HCT116 (cell line): Measurements from ENCODE around the gene GJA3. TPM values are rescaled to one million over a fixed set of nuclear protein-coding genes. Genes with fewer than 3 reads are reported as not detected.

Experiments used
- ATAC-seq: fragments of 200-7000 bp; cut with Tn5 transposase; 2 replicates; pipeline ENCODE4 v1.9.1; 2020; ENCODE audit warnings: mild to moderate bottlenecking, moderate library complexity
- BruUV-seq: library from RNA; stranded (reverse); fragments of 400-500 nt; replicated peaks from 2 replicates; lab custom pipeline; 2021; lab: Mats Ljungman, UMichigan
- CTCF ChIA-PET: fragments of 300-600 bp; sonication (Branson Sonifier 250); formaldehyde crosslinking; loops from one replicate; lab custom pipeline; 2021; ENCODE audit warnings: antibody characterized with exemption; lab: Charles Lee
- POLR2A ChIA-PET: fragments of 300-600, 350-600 bp; sonication (Branson Sonifier 250); formaldehyde crosslinking; loops from one replicate; lab custom pipeline; 2021; ENCODE audit warnings: antibody characterized with exemption; lab: Charles Lee
- RAD21 ChIA-PET, 2 experiments: fragments of 300-600 bp; sonication (Branson Sonifier 250); formaldehyde crosslinking; loops; one replicate each; lab custom pipeline; 2023; ENCODE audit warnings: low total read pairs in 2 of 2; ENCODE audit not compliant: uncharacterized antibody in 2 of 2, unreplicated experiment in 2 of 2, low non-redundant PET in 1 of 2; lab: Charles Lee
- DNase-seq: peaks from one replicate; pipeline ENCODE4 v3.0.0-alpha.2; 2010; ENCODE audit warnings: low read depth, low spot score
- H2AFZ ChIP-seq: fragments of 200-600 bp; shearing (Covaris generic), sonication (generic); 2 replicates; pipeline ENCODE4 v1.6.1; 2017; ENCODE audit warnings: low read depth, mixed run types, mixed read lengths, antibody characterized with exemption, low read length; ENCODE audit not compliant: poor library complexity, severe bottlenecking
- H3K27ac ChIP-seq: 2 replicates; pipeline ENCODE4 v1.5.1; 2012; ENCODE audit warnings: low read depth, low read length
- H3K27me3 ChIP-seq: fragments of 200-600 bp; sonication (generic); 2 replicates; pipeline ENCODE4 v1.6.1; 2016; ENCODE audit warnings: mixed run types, low read length, mixed read lengths; ENCODE audit not compliant: insufficient read depth
- H3K36me3 ChIP-seq, 2 experiments: fragments of 200-500 bp in 1 of 2; fragments of 200-600 bp in 1 of 2; sonication (Bioruptor generic) in 1 of 2; sonication (generic) in 1 of 2; 2 replicates each; pipeline versions ENCODE4 v1.5.1 to v1.6.1; 2014 to 2016; ENCODE audit warnings: low read length in 2 of 2, inconsistent platforms in 1 of 2, mixed read lengths in 1 of 2, mixed run types in 1 of 2; ENCODE audit not compliant: insufficient read depth in 2 of 2, control insufficient read depth in 1 of 2
- H3K4me1 ChIP-seq, 2 experiments: fragments of 200-600 bp in 1 of 2; sonication (generic) in 1 of 2; 2 replicates each; pipeline versions ENCODE4 v1.5.1 to v1.6.1; 2012 to 2017; ENCODE audit warnings: low read length in 2 of 2, inconsistent platforms in 1 of 2, mild to moderate bottlenecking in 1 of 2, mixed read lengths in 1 of 2, mixed run types in 1 of 2, moderate library complexity in 1 of 2; ENCODE audit not compliant: insufficient read depth in 2 of 2, control insufficient read depth in 1 of 2
- H3K4me2 ChIP-seq: fragments of 200-600 bp; sonication (generic); 2 replicates; pipeline ENCODE4 v1.6.1; 2017; ENCODE audit warnings: mixed run types, low read length, mixed read lengths
- H3K4me3 ChIP-seq, 2 experiments: fragments of 200-600 bp in 1 of 2; sonication (generic) in 1 of 2; replicated peaks in 1 of 2; 2 replicates each; pipeline ENCODE4 v1.5.1; 2011 to 2016; ENCODE audit warnings: low read length in 2 of 2, control low read depth in 1 of 2, low read depth in 1 of 2, mild to moderate bottlenecking in 1 of 2, mixed read lengths in 1 of 2, mixed run types in 1 of 2
- H3K79me2 ChIP-seq: fragments of 200-600 bp; sonication (generic); 2 replicates; pipeline ENCODE4 v1.6.1; 2017; ENCODE audit warnings: mild to moderate bottlenecking, mixed run types, low read length, moderate library complexity, mixed read lengths; ENCODE audit not compliant: insufficient read depth
- H3K9ac ChIP-seq: fragments of 200-600 bp; sonication (generic); 2 replicates; pipeline ENCODE4 v1.6.1; 2016; ENCODE audit warnings: low read length, mixed read lengths
- H3K9me2 ChIP-seq: fragments of 200-600 bp; sonication (generic), shearing (Covaris generic); 2 replicates; pipeline ENCODE4 v1.6.1; 2017; ENCODE audit warnings: mixed run types, mild to moderate bottlenecking, moderate library complexity; ENCODE audit not compliant: insufficient read depth
- H3K9me3 ChIP-seq, 2 experiments: fragments of 200-500 bp in 1 of 2; fragments of 200-600 bp in 1 of 2; sonication (Bioruptor generic) in 1 of 2; sonication (generic) in 1 of 2; 2 replicates each; pipeline ENCODE4 v1.6.1; 2014 to 2017; ENCODE audit warnings: low read length in 2 of 2, mixed read lengths in 2 of 2, inconsistent platforms in 1 of 2, low read depth in 1 of 2, mild to moderate bottlenecking in 1 of 2, mixed run types in 1 of 2, moderate library complexity in 1 of 2; ENCODE audit not compliant: control insufficient read depth in 1 of 2, insufficient read depth in 1 of 2
- H4K20me1 ChIP-seq: fragments of 200-600 bp; sonication (generic), shearing (Covaris generic); 2 replicates; pipeline ENCODE4 v1.6.1; 2017; ENCODE audit warnings: mixed run types, mild to moderate bottlenecking, moderate library complexity; ENCODE audit not compliant: insufficient read depth
- CTCF ChIP-seq, 3 experiments: fragments of 200-600 bp in 1 of 3; sonication (generic) in 1 of 3; IDR thresholded peaks in 2 of 3; conservative IDR thresholded peaks in 1 of 3; 2 replicates each; pipeline ENCODE4 v1.5.1; 2012 to 2017; ENCODE audit warnings: low read depth in 2 of 3, low read length in 2 of 3, antibody characterized with exemption in 1 of 3, borderline replicate concordance in 1 of 3, control low read depth in 1 of 3, mild to moderate bottlenecking in 1 of 3, mixed read lengths in 1 of 3, mixed run types in 1 of 3, moderate library complexity in 1 of 3; ENCODE audit not compliant: insufficient read depth in 1 of 3
- EGR1 ChIP-seq: IDR thresholded peaks from 2 replicates; pipeline ENCODE4 v1.6.1; 2012; ENCODE audit warnings: low read depth
- EZH2phosphoT487 ChIP-seq: fragments of 200-600 bp; IDR thresholded peaks from 2 replicates; pipeline ENCODE4 v1.6.1; 2018; ENCODE audit warnings: antibody characterized with exemption, borderline replicate concordance
- JUND ChIP-seq: IDR thresholded peaks from 2 replicates; pipeline ENCODE4 v1.6.1; 2012
- SRF ChIP-seq: IDR thresholded peaks from 2 replicates; pipeline ENCODE4 v1.6.1; 2012; ENCODE audit warnings: low read depth
- ZFX ChIP-seq: fragments of 450-650 bp; IDR thresholded peaks from 2 replicates; pipeline ENCODE4 v1.6.1; 2017
- ZNF274 ChIP-seq: fragments of 200-500 bp; sonication (Bioruptor generic); IDR thresholded peaks from 2 replicates; pipeline ENCODE4 v1.6.1; 2014; ENCODE audit warnings: mild to moderate bottlenecking, low read depth, low read length, inconsistent platforms
- intact Hi-C: fragments of 100-400 bp; cut with micrococcal nuclease; formaldehyde crosslinking; loops from 2 replicates; pipeline ENCODE4 v1.10.0; 2022
- total RNA-seq: library from RNA; stranded (reverse); gene quantifications from one replicate; pipeline ENCODE4 v1.2.1, GENCODE V29; 2021; ENCODE audit not compliant: unreplicated experiment
- TF ChIP-seq, protein P1 (sequence below): IDR thresholded peaks from 2 replicates; pipeline ENCODE4 v1.6.1; 2012; ENCODE audit warnings: low read depth
- TF ChIP-seq, protein P2 (sequence below): IDR thresholded peaks from 2 replicates; pipeline ENCODE4 v1.6.1; 2012

GJA3 gene
- total RNA-seq, 1 experiment from 2014 or later: 8.0 TPM

GRCh38 chr13:20148501-20149183, 12.2 kb downstream of the GJA3 start:
- BruUV-seq: no TSS peak
- TF ChIP-seq, protein P1, sequence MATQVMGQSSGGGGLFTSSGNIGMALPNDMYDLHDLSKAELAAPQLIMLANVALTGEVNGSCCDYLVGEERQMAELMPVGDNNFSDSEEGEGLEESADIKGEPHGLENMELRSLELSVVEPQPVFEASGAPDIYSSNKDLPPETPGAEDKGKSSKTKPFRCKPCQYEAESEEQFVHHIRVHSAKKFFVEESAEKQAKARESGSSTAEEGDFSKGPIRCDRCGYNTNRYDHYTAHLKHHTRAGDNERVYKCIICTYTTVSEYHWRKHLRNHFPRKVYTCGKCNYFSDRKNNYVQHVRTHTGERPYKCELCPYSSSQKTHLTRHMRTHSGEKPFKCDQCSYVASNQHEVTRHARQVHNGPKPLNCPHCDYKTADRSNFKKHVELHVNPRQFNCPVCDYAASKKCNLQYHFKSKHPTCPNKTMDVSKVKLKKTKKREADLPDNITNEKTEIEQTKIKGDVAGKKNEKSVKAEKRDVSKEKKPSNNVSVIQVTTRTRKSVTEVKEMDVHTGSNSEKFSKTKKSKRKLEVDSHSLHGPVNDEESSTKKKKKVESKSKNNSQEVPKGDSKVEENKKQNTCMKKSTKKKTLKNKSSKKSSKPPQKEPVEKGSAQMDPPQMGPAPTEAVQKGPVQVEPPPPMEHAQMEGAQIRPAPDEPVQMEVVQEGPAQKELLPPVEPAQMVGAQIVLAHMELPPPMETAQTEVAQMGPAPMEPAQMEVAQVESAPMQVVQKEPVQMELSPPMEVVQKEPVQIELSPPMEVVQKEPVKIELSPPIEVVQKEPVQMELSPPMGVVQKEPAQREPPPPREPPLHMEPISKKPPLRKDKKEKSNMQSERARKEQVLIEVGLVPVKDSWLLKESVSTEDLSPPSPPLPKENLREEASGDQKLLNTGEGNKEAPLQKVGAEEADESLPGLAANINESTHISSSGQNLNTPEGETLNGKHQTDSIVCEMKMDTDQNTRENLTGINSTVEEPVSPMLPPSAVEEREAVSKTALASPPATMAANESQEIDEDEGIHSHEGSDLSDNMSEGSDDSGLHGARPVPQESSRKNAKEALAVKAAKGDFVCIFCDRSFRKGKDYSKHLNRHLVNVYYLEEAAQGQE: no peak
- TF ChIP-seq ZFX (no peak), EZH2phosphoT487 (no peak), EGR1 (no peak), SRF (no peak), ZNF274 (no peak), CTCF (IDR thresholded peaks at IDR 0.05 in 2 of 3, conservative IDR thresholded peaks at IDR 0.05 in 1 of 3; ENCODE audit: borderline replicate concordance in 1 of 3, insufficient read depth in 1 of 3, low read depth in 2 of 3, low read length in 2 of 3) (no peak), JUND (no peak)
- TF ChIP-seq, protein P2, sequence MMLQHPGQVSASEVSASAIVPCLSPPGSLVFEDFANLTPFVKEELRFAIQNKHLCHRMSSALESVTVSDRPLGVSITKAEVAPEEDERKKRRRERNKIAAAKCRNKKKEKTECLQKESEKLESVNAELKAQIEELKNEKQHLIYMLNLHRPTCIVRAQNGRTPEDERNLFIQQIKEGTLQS: no peak
- no peaks in the 10 kb centered on the region for H3K4me1 ChIP-seq
- no peaks in the 10 kb centered on the region for H3K79me2 ChIP-seq
- intact Hi-C loops: no loop called here
- no peaks in the 10 kb centered on the region for H3K36me3 ChIP-seq
- no peak overlapping the region for H3K9ac ChIP-seq
- ATAC-seq (no peak), DNase-seq (no peak)
- ChIA-PET POLR2A (no interaction called here), RAD21 (no interaction called here), CTCF (no interaction called here)
- H3K9me2 ChIP-seq: no peaks in the 10 kb centered on the region
- no peak overlapping the region for H3K4me3 ChIP-seq
- H3K27ac ChIP-seq: no peak overlapping the region
- H3K27me3 ChIP-seq: no peaks in the 10 kb centered on the region
- no peak overlapping the region for H2AFZ ChIP-seq
- H3K4me2 ChIP-seq: no peak overlapping the region
- no peaks in the 10 kb centered on the region for H3K9me3 ChIP-seq
- no peaks in the 10 kb centered on the region for H4K20me1 ChIP-seq
